ENCODE measurements around the gene MINK1. TPM values are rescaled to one million over a fixed set of nuclear protein-coding genes. Genes with fewer than 3 reads are reported as not detected.
A peak's percentile ranks its signal among the peaks of the same experiment; 100 is the strongest.

MINK1 gene
- total RNA-seq, 1 experiment from 2014 or later, result 105 TPM

DNA sequence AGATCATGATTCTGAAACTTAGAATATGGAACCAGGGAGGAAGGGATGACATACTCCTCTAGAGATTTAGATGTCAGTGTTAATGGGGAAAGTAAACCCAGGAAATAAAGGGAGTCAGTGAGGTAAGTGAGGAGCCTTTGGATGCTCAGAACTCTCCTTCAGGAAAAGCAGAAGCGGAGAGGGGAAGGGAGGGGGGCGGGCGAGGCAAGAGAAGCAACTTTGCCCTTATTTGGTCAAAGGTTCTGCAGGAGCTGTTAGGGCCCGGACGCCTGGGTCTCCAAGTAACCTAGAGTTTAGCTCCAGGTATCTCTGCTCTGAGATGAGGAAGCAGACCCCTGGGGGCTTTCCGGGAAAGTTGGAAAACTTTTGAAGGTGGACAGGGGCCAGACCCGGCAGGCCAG, 113.9 kb downstream of the MINK1 start:
- H3K4me3 Mint-ChIP-seq, result peak overlapping the region; percentile 91
- no peak for DNase-seq (ENCODE audit: low spot score)
- CTCF ChIA-PET, result interaction anchor here (0.6 to 2.6 kb wide), 3 partner anchors 38 to 88 kb away, joined by 6 to 15 read pairs (median 6); partner anchors contain the start of gene SLC52A1
- no peaks in the 10 kb centered on the region for H3K27me3 Mint-ChIP-seq (ENCODE audit: low read depth)
- H3K4me1 Mint-ChIP-seq, result peaks cover 38% of the 10 kb centered on the region
- H3K36me3 Mint-ChIP-seq, result peaks cover 39% of the 10 kb centered on the region
- peak overlapping the region; percentile 97 for H3K27ac Mint-ChIP-seq
- no peak for ATAC-seq
- no peaks in the 10 kb centered on the region for H3K9me3 Mint-ChIP-seq
- POLR2A ChIA-PET, result interaction anchor here (0.7 to 3.5 kb wide), 3 partner anchors 18 to 520 kb away, joined by 3 to 45 read pairs (median 4); partner anchors contain the start of gene SPAG7
- TF ChIP-seq, protein P1, sequence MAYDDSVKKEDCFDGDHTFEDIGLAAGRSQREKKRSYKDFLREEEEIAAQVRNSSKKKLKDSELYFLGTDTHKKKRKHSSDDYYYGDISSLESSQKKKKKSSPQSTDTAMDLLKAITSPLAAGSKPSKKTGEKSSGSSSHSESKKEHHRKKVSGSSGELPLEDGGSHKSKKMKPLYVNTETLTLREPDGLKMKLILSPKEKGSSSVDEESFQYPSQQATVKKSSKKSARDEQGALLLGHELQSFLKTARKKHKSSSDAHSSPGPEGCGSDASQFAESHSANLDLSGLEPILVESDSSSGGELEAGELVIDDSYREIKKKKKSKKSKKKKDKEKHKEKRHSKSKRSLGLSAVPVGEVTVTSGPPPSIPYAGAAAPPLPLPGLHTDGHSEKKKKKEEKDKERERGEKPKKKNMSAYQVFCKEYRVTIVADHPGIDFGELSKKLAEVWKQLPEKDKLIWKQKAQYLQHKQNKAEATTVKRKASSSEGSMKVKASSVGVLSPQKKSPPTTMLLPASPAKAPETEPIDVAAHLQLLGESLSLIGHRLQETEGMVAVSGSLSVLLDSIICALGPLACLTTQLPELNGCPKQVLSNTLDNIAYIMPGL (CRISPR knock-in tag; IDR thresholded peaks at IDR 0.05), result no peak
- TF ChIP-seq GRHL2 (CRISPR knock-in tag; IDR thresholded peaks at IDR 0.05; ENCODE audit: insufficient replicate concordance, severe bottlenecking) (no peak), ETV6 (CRISPR knock-in tag; IDR thresholded peaks at IDR 0.05) (no peak), ZNF219 (CRISPR knock-in tag; IDR thresholded peaks at IDR 0.05; ENCODE audit: borderline replicate concordance) (no peak), ZNF416 (CRISPR knock-in tag; IDR thresholded peaks at IDR 0.05) (no peak), NFATC4 (CRISPR knock-in tag; IDR thresholded peaks at IDR 0.05) (no peak), ZNF423 (CRISPR knock-in tag; IDR thresholded peaks at IDR 0.05) (no peak), IRF2 (CRISPR knock-in tag; IDR thresholded peaks at IDR 0.05; ENCODE audit: borderline replicate concordance, low read depth) (no peak), ZNF396 (CRISPR knock-in tag; IDR thresholded peaks at IDR 0.05; ENCODE audit: borderline replicate concordance) (no peak)
- TF ChIP-seq, protein P2, sequence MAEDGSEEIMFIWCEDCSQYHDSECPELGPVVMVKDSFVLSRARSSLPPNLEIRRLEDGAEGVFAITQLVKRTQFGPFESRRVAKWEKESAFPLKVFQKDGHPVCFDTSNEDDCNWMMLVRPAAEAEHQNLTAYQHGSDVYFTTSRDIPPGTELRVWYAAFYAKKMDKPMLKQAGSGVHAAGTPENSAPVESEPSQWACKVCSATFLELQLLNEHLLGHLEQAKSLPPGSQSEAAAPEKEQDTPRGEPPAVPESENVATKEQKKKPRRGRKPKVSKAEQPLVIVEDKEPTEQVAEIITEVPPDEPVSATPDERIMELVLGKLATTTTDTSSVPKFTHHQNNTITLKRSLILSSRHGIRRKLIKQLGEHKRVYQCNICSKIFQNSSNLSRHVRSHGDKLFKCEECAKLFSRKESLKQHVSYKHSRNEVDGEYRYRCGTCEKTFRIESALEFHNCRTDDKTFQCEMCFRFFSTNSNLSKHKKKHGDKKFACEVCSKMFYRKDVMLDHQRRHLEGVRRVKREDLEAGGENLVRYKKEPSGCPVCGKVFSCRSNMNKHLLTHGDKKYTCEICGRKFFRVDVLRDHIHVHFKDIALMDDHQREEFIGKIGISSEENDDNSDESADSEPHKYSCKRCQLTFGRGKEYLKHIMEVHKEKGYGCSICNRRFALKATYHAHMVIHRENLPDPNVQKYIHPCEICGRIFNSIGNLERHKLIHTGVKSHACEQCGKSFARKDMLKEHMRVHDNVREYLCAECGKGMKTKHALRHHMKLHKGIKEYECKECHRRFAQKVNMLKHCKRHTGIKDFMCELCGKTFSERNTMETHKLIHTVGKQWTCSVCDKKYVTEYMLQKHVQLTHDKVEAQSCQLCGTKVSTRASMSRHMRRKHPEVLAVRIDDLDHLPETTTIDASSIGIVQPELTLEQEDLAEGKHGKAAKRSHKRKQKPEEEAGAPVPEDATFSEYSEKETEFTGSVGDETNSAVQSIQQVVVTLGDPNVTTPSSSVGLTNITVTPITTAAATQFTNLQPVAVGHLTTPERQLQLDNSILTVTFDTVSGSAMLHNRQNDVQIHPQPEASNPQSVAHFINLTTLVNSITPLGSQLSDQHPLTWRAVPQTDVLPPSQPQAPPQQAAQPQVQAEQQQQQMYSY (CRISPR knock-in tag; IDR thresholded peaks at IDR 0.05), result no peak
- TF ChIP-seq, protein P3, sequence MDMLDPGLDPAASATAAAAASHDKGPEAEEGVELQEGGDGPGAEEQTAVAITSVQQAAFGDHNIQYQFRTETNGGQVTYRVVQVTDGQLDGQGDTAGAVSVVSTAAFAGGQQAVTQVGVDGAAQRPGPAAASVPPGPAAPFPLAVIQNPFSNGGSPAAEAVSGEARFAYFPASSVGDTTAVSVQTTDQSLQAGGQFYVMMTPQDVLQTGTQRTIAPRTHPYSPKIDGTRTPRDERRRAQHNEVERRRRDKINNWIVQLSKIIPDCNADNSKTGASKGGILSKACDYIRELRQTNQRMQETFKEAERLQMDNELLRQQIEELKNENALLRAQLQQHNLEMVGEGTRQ (CRISPR knock-in tag; IDR thresholded peaks at IDR 0.05), result no peak

Other genes starting within 250 kb of the MINK1 start
- 2.7 to 3.8 TPM (median 3.8 TPM) in 3 replicates for gene SMTNL2, start 248.8 kb upstream of the MINK1 start, total RNA-seq (2021)
- gene ALOX15, start 191.7 kb upstream of the MINK1 start, total RNA-seq (2021), result 0.32 to 0.82 TPM (median 0.50 TPM) in 3 replicates
- 177 to 218 TPM (median 178 TPM) in 3 replicates for gene PELP1, start 129.2 kb upstream of the MINK1 start, total RNA-seq (2021)
- gene ARRB2, start 122.7 kb upstream of the MINK1 start, total RNA-seq (2021), result 79.7 to 87.8 TPM (median 81.0 TPM) in 3 replicates
- gene MED11, start 101.9 kb upstream of the MINK1 start, total RNA-seq (2021), result 18.6 to 21.3 TPM (median 21.2 TPM) in 3 replicates
- 0.39 to 0.71 TPM (median 0.63 TPM) in 3 replicates for gene ZMYND15, start 93.5 kb upstream of the MINK1 start, total RNA-seq (2021)
- gene CXCL16, start 93.4 kb upstream of the MINK1 start, total RNA-seq (2021), result 3.2 to 3.8 TPM (median 3.5 TPM) in 3 replicates
- gene TM4SF5, start 61.5 kb upstream of the MINK1 start, total RNA-seq (2021), result not detected in 3 replicates
- gene VMO1, start 47.0 kb upstream of the MINK1 start, total RNA-seq (2021), result 1.2 to 2.1 TPM (median 1.7 TPM) in 3 replicates
- 0.41 to 0.44 TPM in 2 of 3 replicates, not detected in the other for gene GLTPD2, start 44.4 kb upstream of the MINK1 start, total RNA-seq (2021)
- 294 to 305 TPM (median 296 TPM) in 3 replicates for gene PSMB6, start 37.2 kb upstream of the MINK1 start, total RNA-seq (2021)
- gene PLD2, start 26.2 kb upstream of the MINK1 start, total RNA-seq (2021), result 51.3 to 64.9 TPM (median 52.1 TPM) in 3 replicates
- gene C17orf107, start 66.2 kb downstream of the MINK1 start, total RNA-seq (2021), result 8.2 to 8.7 TPM (median 8.7 TPM) in 3 replicates
- gene CHRNE, start 69.8 kb downstream of the MINK1 start, total RNA-seq (2021), result 0.64 to 0.78 TPM (median 0.70 TPM) in 3 replicates
- not detected in 3 replicates for gene GP1BA, start 98.9 kb downstream of the MINK1 start, total RNA-seq (2021)
- gene SLC25A11, start 106.7 kb downstream of the MINK1 start, total RNA-seq (2021), result 73.7 to 83.3 TPM (median 76.8 TPM) in 3 replicates
- 121 to 143 TPM (median 122 TPM) in 3 replicates for gene RNF167, start 106.9 kb downstream of the MINK1 start, total RNA-seq (2021)
- gene PFN1, start 115.2 kb downstream of the MINK1 start, total RNA-seq (2021), result 1,289 to 1,315 TPM (median 1,307 TPM) in 3 replicates
- 30.9 to 40.3 TPM (median 37.7 TPM) in 3 replicates for gene ENO3, start 117.8 kb downstream of the MINK1 start, total RNA-seq (2021)
- 97.3 to 103 TPM (median 101 TPM) in 3 replicates for gene SPAG7, start 134.5 kb downstream of the MINK1 start, total RNA-seq (2021)
- 9.2 to 14.2 TPM (median 12.3 TPM) in 3 replicates for gene CAMTA2, start 154.3 kb downstream of the MINK1 start, total RNA-seq (2021)
- gene INCA1, start 164.2 kb downstream of the MINK1 start, total RNA-seq (2021), result 0.61 to 1.1 TPM (median 1.1 TPM) in 3 replicates
- 112 to 130 TPM (median 115 TPM) in 3 replicates for gene KIF1C, start 164.6 kb downstream of the MINK1 start, total RNA-seq (2021)
- gene SLC52A1, start 202.1 kb downstream of the MINK1 start, total RNA-seq (2021), result 0.78 to 1.1 TPM (median 0.99 TPM) in 3 replicates
- 0.39 to 0.71 TPM (median 0.66 TPM) in 3 replicates for gene ZFP3, start 245.1 kb downstream of the MINK1 start, total RNA-seq (2021)

All from WTC11 (cell line).